ENCODE data around the gene NXF1. TPM values are rescaled to one million over a fixed set of nuclear protein-coding genes. Genes with fewer than 3 reads are reported as not detected.
A peak's percentile ranks its signal among the peaks of the same experiment; 100 is the strongest.

The NXF1 gene
- total and polyA plus RNA-seq, 2 of the 13 experiments (the other 11 are each of a cell fraction or from before 2014, with no cell fraction given), result 30.4 to 30.9 TPM

DNA sequence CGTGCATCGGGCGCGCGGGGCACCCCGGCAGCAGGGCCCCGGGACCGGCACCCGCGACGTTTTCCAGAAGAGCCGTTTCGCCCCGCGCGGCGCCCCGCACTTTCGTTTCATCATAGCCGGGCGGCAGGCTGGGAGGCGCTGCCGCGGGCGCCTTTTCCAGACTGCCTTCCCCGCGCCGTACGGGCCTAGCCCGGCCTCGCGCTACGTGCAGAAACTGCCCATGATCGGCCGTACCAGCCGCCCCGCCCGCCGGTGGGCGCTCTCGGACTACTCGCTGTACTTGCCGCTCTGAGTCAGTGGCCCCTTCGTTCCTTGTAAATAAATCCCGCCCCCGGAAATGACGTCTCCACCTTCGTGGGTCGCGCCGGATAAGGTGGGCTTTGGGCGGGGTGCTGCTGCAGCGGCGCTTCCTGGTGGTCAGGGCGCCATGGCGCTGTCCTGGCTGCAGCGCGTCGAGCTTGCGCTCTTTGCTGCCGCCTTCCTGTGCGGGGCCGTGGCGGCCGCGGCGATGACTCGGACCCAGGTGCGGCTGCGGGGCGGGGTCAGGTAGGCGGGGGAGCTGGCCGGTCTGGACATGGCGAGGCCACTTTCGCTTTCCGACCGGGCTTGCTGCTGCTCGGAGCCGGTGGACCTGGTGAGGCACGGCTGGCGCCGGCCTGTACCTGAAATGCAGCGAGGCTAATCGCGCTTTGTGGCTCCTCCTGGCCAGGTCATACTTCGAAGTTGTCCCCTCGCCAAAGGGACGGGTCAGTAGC, 18.1 kb downstream of the NXF1 start, which contains the start of gene TMEM179B (continued):
- TF ChIP-seq ZNF615 (CRISPR knock-in tag; IDR thresholded peaks at IDR 0.05; ENCODE audit: borderline replicate concordance) (no peak), ZNF124 (CRISPR knock-in tag; IDR thresholded peaks at IDR 0.05) (peak; percentile 80; the same call in 1 of the 2 replicates), SSRP1 (CRISPR knock-in tag; IDR thresholded peaks at IDR 0.05) (peak; percentile 95), SUZ12 (IDR thresholded peaks at IDR 0.05; ENCODE audit: low read depth, low read length) (no peak), RARA (CRISPR knock-in tag; IDR thresholded peaks at IDR 0.05) (no peak; the same call in 1 of the 2 replicates), LCORL (IDR thresholded peaks at IDR 0.05) (no peak), LCORL (CRISPR knock-in tag; IDR thresholded peaks at IDR 0.05) (peak; percentile 77; the same call in 1 of the 2 replicates), ZNF510 (CRISPR knock-in tag; IDR thresholded peaks at IDR 0.05; ENCODE audit: low read depth) (peak; percentile 96; the same call in 1 of the 2 replicates), RBFOX2 (IDR thresholded peaks at IDR 0.05; ENCODE audit: low read depth, low read length) (peak; percentile 97), MTF1 (CRISPR knock-in tag; IDR thresholded peaks at IDR 0.05) (no peak; the same call in 1 of the 2 replicates), RNF2 (conservative IDR thresholded peaks at IDR 0.05; ENCODE audit: low read depth) (no peak)
- TF ChIP-seq, protein P1, sequence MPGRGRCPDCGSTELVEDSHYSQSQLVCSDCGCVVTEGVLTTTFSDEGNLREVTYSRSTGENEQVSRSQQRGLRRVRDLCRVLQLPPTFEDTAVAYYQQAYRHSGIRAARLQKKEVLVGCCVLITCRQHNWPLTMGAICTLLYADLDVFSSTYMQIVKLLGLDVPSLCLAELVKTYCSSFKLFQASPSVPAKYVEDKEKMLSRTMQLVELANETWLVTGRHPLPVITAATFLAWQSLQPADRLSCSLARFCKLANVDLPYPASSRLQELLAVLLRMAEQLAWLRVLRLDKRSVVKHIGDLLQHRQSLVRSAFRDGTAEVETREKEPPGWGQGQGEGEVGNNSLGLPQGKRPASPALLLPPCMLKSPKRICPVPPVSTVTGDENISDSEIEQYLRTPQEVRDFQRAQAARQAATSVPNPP (CRISPR knock-in tag; IDR thresholded peaks at IDR 0.05), result peak; percentile 98
- TF ChIP-seq, protein P2, sequence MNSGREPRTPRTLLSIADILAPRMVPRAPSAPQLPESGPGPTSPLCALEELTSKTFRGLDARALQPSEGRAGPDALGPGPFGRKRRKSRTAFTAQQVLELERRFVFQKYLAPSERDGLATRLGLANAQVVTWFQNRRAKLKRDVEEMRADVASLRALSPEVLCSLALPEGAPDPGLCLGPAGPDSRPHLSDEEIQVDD (CRISPR knock-in tag; IDR thresholded peaks at IDR 0.05; ENCODE audit: borderline replicate concordance), result no peak
- TF ChIP-seq, protein P3, sequence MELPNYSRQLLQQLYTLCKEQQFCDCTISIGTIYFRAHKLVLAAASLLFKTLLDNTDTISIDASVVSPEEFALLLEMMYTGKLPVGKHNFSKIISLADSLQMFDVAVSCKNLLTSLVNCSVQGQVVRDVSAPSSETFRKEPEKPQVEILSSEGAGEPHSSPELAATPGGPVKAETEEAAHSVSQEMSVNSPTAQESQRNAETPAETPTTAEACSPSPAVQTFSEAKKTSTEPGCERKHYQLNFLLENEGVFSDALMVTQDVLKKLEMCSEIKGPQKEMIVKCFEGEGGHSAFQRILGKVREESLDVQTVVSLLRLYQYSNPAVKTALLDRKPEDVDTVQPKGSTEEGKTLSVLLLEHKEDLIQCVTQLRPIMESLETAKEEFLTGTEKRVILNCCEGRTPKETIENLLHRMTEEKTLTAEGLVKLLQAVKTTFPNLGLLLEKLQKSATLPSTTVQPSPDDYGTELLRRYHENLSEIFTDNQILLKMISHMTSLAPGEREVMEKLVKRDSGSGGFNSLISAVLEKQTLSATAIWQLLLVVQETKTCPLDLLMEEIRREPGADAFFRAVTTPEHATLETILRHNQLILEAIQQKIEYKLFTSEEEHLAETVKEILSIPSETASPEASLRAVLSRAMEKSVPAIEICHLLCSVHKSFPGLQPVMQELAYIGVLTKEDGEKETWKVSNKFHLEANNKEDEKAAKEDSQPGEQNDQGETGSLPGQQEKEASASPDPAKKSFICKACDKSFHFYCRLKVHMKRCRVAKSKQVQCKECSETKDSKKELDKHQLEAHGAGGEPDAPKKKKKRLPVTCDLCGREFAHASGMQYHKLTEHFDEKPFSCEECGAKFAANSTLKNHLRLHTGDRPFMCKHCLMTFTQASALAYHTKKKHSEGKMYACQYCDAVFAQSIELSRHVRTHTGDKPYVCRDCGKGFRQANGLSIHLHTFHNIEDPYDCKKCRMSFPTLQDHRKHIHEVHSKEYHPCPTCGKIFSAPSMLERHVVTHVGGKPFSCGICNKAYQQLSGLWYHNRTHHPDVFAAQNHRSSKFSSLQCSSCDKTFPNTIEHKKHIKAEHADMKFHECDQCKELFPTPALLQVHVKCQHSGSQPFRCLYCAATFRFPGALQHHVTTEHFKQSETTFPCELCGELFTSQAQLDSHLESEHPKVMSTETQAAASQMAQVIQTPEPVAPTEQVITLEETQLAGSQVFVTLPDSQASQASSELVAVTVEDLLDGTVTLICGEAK (IDR thresholded peaks at IDR 0.05), result peak; percentile 46; the same call in 1 of the 2 replicates
- TF ChIP-seq, protein P3 (CRISPR knock-in tag; IDR thresholded peaks at IDR 0.05), result peak; percentile 72; the same call in 1 of the 2 replicates
- TF ChIP-seq, protein P4, sequence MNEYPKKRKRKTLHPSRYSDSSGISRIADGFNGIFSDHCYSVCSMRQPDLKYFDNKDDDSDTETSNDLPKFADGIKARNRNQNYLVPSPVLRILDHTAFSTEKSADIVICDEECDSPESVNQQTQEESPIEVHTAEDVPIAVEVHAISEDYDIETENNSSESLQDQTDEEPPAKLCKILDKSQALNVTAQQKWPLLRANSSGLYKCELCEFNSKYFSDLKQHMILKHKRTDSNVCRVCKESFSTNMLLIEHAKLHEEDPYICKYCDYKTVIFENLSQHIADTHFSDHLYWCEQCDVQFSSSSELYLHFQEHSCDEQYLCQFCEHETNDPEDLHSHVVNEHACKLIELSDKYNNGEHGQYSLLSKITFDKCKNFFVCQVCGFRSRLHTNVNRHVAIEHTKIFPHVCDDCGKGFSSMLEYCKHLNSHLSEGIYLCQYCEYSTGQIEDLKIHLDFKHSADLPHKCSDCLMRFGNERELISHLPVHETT (CRISPR knock-in tag; conservative IDR thresholded peaks at IDR 0.05), result peak; percentile 76; the same call in 1 of the 2 replicates
- TF ChIP-seq, protein P5, sequence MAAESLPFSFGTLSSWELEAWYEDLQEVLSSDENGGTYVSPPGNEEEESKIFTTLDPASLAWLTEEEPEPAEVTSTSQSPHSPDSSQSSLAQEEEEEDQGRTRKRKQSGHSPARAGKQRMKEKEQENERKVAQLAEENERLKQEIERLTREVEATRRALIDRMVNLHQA (CRISPR knock-in tag; IDR thresholded peaks at IDR 0.05), result no peak
